PFSK-1 (cell line): ENCODE data around the gene SYNE2.

ENCODE experiments used
- POLR2AphosphoS5 ChIP-seq: IDR thresholded peaks from 2 replicates; pipeline ENCODE4 v1.6.1; 2012; ENCODE audit warnings: low read depth, mild to moderate bottlenecking, control low read depth, low read length, moderate library complexity
- SIN3A ChIP-seq: IDR thresholded peaks from 2 replicates; pipeline ENCODE4 v1.6.1; 2012; ENCODE audit warnings: mild to moderate bottlenecking, low read length, moderate library complexity, borderline replicate concordance; ENCODE audit not compliant: insufficient read depth
- TAF1 ChIP-seq: IDR thresholded peaks from 2 replicates; pipeline ENCODE4 v1.6.1; 2012; ENCODE audit warnings: low read length, control low read depth, borderline replicate concordance; ENCODE audit not compliant: insufficient read depth
- TF ChIP-seq, protein P1 (sequence below), 2 experiments: IDR thresholded peaks; 2 replicates each; pipeline versions ENCODE4 v1.6.1 to v1.8.0; 2011 to 2012; ENCODE audit warnings: low read depth in 2 of 2, low read length in 2 of 2, control low read depth in 1 of 2, inconsistent platforms in 1 of 2, mild to moderate bottlenecking in 1 of 2, moderate library complexity in 1 of 2; ENCODE audit not compliant: insufficient read depth in 1 of 2

DNA sequence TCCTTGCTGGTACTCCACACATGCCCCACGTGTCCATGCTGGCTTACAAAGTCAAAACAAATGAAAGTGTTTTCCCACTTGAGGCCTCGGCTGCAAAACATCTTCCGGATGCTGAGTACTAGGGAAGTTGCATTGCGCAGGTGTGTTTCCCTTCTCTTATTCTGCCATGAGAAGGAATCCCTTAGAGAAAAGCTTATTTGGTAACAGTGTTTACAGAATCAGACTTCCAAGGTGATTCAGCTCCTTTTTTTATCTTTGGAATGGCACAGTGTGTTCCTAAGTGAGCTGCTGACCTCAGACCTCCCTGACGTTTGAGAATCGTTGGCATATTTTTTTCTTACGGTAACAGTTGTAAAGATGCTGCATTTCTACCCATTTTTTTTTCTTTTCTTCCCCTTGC lies 230.0 kb downstream of the SYNE2 start:
- TF ChIP-seq POLR2AphosphoS5 (no peak), TAF1 (no peak), SIN3A (no peak)
- TF ChIP-seq, protein P1, sequence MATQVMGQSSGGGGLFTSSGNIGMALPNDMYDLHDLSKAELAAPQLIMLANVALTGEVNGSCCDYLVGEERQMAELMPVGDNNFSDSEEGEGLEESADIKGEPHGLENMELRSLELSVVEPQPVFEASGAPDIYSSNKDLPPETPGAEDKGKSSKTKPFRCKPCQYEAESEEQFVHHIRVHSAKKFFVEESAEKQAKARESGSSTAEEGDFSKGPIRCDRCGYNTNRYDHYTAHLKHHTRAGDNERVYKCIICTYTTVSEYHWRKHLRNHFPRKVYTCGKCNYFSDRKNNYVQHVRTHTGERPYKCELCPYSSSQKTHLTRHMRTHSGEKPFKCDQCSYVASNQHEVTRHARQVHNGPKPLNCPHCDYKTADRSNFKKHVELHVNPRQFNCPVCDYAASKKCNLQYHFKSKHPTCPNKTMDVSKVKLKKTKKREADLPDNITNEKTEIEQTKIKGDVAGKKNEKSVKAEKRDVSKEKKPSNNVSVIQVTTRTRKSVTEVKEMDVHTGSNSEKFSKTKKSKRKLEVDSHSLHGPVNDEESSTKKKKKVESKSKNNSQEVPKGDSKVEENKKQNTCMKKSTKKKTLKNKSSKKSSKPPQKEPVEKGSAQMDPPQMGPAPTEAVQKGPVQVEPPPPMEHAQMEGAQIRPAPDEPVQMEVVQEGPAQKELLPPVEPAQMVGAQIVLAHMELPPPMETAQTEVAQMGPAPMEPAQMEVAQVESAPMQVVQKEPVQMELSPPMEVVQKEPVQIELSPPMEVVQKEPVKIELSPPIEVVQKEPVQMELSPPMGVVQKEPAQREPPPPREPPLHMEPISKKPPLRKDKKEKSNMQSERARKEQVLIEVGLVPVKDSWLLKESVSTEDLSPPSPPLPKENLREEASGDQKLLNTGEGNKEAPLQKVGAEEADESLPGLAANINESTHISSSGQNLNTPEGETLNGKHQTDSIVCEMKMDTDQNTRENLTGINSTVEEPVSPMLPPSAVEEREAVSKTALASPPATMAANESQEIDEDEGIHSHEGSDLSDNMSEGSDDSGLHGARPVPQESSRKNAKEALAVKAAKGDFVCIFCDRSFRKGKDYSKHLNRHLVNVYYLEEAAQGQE (IDR thresholded peaks at IDR 0.05; ENCODE audit: insufficient read depth in 1 of 2, low read depth in 2 of 2, low read length in 2 of 2) = no peak
